HG03025 (cell line): ENCODE data around the gene CPSF2.
"Not testable (repeated sequence)": the region's sequence is repeated elsewhere in the genome, so short reads cannot be mapped to it uniquely, and the experiment has no call there.

ENCODE experiments used
- ATAC-seq: cut with Tn5 transposase; IDR thresholded peaks from one replicate; pipeline ENCODE4 v1.9.1; 2021; ENCODE audit warnings: mild to moderate bottlenecking, moderate library complexity; ENCODE audit not compliant: unreplicated experiment, low FRiP score

The CPSF2 gene

GRCh38 chr14:92154283-92154942 is 32.6 kb downstream of the CPSF2 start:
- no peak for ATAC-seq

GRCh38 chr14:92160619-92161018 is 38.9 kb downstream of the CPSF2 start:
- no peak for ATAC-seq

GRCh38 chr14:92161521-92161920 is 39.8 kb downstream of the CPSF2 start:
- ATAC-seq, result no peak

GRCh38 chr14:92164958-92165357 is 43.2 kb downstream of the CPSF2 start:
- no peak for ATAC-seq

GRCh38 chr14:92173668-92174067 is 51.9 kb downstream of the CPSF2 start:
- no peak for ATAC-seq

- no peak for ATAC-seq
These were observed 54.0 kb downstream of the CPSF2 start for GRCh38 chr14:92175811-92176210.

GRCh38 chr14:92176476-92176875 is 54.7 kb downstream of the CPSF2 start:
- no peak for ATAC-seq

- ATAC-seq, result not testable (repeated sequence)
These were observed 57.4 kb downstream of the CPSF2 start for GRCh38 chr14:92179178-92179577.

GRCh38 chr14:92185559-92185958 is 63.8 kb downstream of the CPSF2 start:
- no peak for ATAC-seq

GRCh38 chr14:92187616-92188015 is 65.8 kb downstream of the CPSF2 start:
- not testable (repeated sequence) for ATAC-seq

- ATAC-seq, result no peak
These were observed 69.0 kb downstream of the CPSF2 start for GRCh38 chr14:92190768-92191167.

GRCh38 chr14:92198804-92199203 is 77.0 kb downstream of the CPSF2 start:
- no peak for ATAC-seq

- no peak for ATAC-seq
These were observed 78.0 kb downstream of the CPSF2 start for GRCh38 chr14:92199763-92200162.

GRCh38 chr14:92203116-92203515 is 81.3 kb downstream of the CPSF2 start:
- ATAC-seq, result no peak

GRCh38 chr14:92204792-92205191 is 83.0 kb downstream of the CPSF2 start:
- ATAC-seq, result no peak

GRCh38 chr14:92207012-92207927 is 85.5 kb downstream of the CPSF2 start:
- ATAC-seq, result no peak

GRCh38 chr14:92207928-92208265 is 86.1 kb downstream of the CPSF2 start:
- no peak for ATAC-seq

GRCh38 chr14:92209141-92209540 is 87.4 kb downstream of the CPSF2 start:
- ATAC-seq, result no peak

- not testable (repeated sequence) for ATAC-seq
These were observed 91.4 kb downstream of the CPSF2 start for GRCh38 chr14:92213125-92213524.

GRCh38 chr14:92215579-92215978 is 93.8 kb downstream of the CPSF2 start:
- ATAC-seq, result no peak

GRCh38 chr14:92217936-92218335 is 96.2 kb downstream of the CPSF2 start:
- no peak for ATAC-seq
